Activated CD8-positive, alpha-beta T cell treated with anti-CD3 and anti-CD28 coated beads for 36 hours (primary cell): ENCODE results near the gene MGLL. TPM values are rescaled to one million over a fixed set of nuclear protein-coding genes. Genes with fewer than 3 reads are reported as not detected.

Source experiments
- ATAC-seq: fragments of 200-7000 bp; cut with Tn5 transposase; one replicate; pipeline ENCODE4 v1.10.0; 2021; ENCODE audit warnings: mild to moderate bottlenecking, moderate library complexity
- CTCF ChIA-PET: fragments of 350-600 bp; sonication (Branson Sonifier 250); formaldehyde crosslinking; loops from one replicate; lab custom pipeline; 2021; ENCODE audit warnings: antibody characterized with exemption; lab: Charles Lee
- POLR2A ChIA-PET: fragments of 350-600 bp; sonication (Branson Sonifier 250); formaldehyde crosslinking; loops from one replicate; lab custom pipeline; 2021; ENCODE audit warnings: antibody characterized with exemption; lab: Charles Lee
- DNase-seq: peaks from one replicate; pipeline ENCODE4 v3.0.0-alpha.2; 2020
- H3K27ac Mint-ChIP-seq: one replicate; pipeline ENCODE4 v1.8.0; 2021; ENCODE audit warnings: mild to moderate bottlenecking, mixed read lengths
- H3K27me3 Mint-ChIP-seq: one replicate; pipeline ENCODE4 v1.8.0; 2021; ENCODE audit warnings: mixed read lengths
- H3K36me3 Mint-ChIP-seq: one replicate; pipeline ENCODE4 v1.8.0; 2021; ENCODE audit warnings: low read depth, mixed read lengths
- H3K4me1 Mint-ChIP-seq: one replicate; pipeline ENCODE4 v1.8.0; 2021; ENCODE audit warnings: low read depth, mixed read lengths
- H3K4me3 Mint-ChIP-seq: one replicate; pipeline ENCODE4 v1.8.0; 2021; ENCODE audit warnings: mild to moderate bottlenecking, moderate library complexity, mixed read lengths
- H3K9me3 Mint-ChIP-seq: one replicate; pipeline ENCODE4 v1.8.0; 2021; ENCODE audit warnings: mixed read lengths
- CTCF ChIP-seq: fragments of 200-600 bp; IDR thresholded peaks from one replicate; pipeline ENCODE4 v1.8.0; 2022; ENCODE audit warnings: antibody characterized with exemption, mild to moderate bottlenecking
- intact Hi-C: fragments of 100-400 bp; cut with micrococcal nuclease; formaldehyde crosslinking; loops from one replicate; pipeline ENCODE4 v1.10.0; 2022
- total RNA-seq, 2 experiments: library from RNA; stranded (reverse); gene quantifications; one replicate each; pipeline ENCODE4 v1.2.3, GENCODE V29; 2021

MGLL gene
- total RNA-seq, 2 experiments from 2014 or later: 1.1 to 3.1 TPM

- DNase-seq: no peak
- no peak for TF ChIP-seq CTCF
- no peak for ATAC-seq
- no peak overlapping the region for H3K4me3 Mint-ChIP-seq
- H3K36me3 Mint-ChIP-seq: no peaks in the 10 kb centered on the region
- intact Hi-C loops: no loop called here
- ChIA-PET CTCF (no interaction called here), POLR2A (interaction anchor here (1.0 kb wide), 1 partner anchor 26 kb away, joined by 3 read pairs; no protein-coding TSS in a partner anchor)
- H3K27ac Mint-ChIP-seq: no peak overlapping the region
- H3K27me3 Mint-ChIP-seq: peaks cover 3% of the 10 kb centered on the region
- H3K4me1 Mint-ChIP-seq: peaks cover 4% of the 10 kb centered on the region
- H3K9me3 Mint-ChIP-seq: no peaks in the 10 kb centered on the region
These were observed 33.3 kb downstream of the MGLL start for GRCh38 chr3:127789051-127789450.

GRCh38 chr3:127788451-127788909 is 33.8 kb downstream of the MGLL start:
- intact Hi-C loops: no loop called here
- no peaks in the 10 kb centered on the region for H3K36me3 Mint-ChIP-seq
- ChIA-PET POLR2A (interaction anchor here (1.0 kb wide), 1 partner anchor 26 kb away, joined by 3 read pairs; no protein-coding TSS in a partner anchor), CTCF (no interaction called here)
- peaks cover 3% of the 10 kb centered on the region for H3K27me3 Mint-ChIP-seq
- H3K27ac Mint-ChIP-seq: no peak overlapping the region
- DNase-seq (no peak), ATAC-seq (no peak)
- no peak overlapping the region for H3K4me3 Mint-ChIP-seq
- H3K4me1 Mint-ChIP-seq: peaks cover 4% of the 10 kb centered on the region
- no peak for TF ChIP-seq CTCF
- H3K9me3 Mint-ChIP-seq: no peaks in the 10 kb centered on the region

- no peak for TF ChIP-seq CTCF
- ATAC-seq (no peak), DNase-seq (no peak)
- peaks cover 3% of the 10 kb centered on the region for H3K27me3 Mint-ChIP-seq
- H3K36me3 Mint-ChIP-seq: no peaks in the 10 kb centered on the region
- intact Hi-C loops: no loop called here
- H3K4me1 Mint-ChIP-seq: peaks cover 4% of the 10 kb centered on the region
- no peak overlapping the region for H3K4me3 Mint-ChIP-seq
- POLR2A ChIA-PET: no interaction called here
- CTCF ChIA-PET: no interaction called here
- H3K27ac Mint-ChIP-seq: no peak overlapping the region
- H3K9me3 Mint-ChIP-seq: no peaks in the 10 kb centered on the region
These were observed 34.5 kb downstream of the MGLL start for GRCh38 chr3:127787571-127788365.

GRCh38 chr3:127787071-127787490 is 35.2 kb downstream of the MGLL start:
- no peak overlapping the region for H3K27ac Mint-ChIP-seq
- CTCF ChIA-PET: no interaction called here
- peaks cover 1% of the 10 kb centered on the region for H3K27me3 Mint-ChIP-seq
- intact Hi-C loops: no loop called here
- no peaks in the 10 kb centered on the region for H3K36me3 Mint-ChIP-seq
- peaks cover 4% of the 10 kb centered on the region for H3K4me1 Mint-ChIP-seq
- DNase-seq (no peak), ATAC-seq (no peak)
- no peaks in the 10 kb centered on the region for H3K9me3 Mint-ChIP-seq
- POLR2A ChIA-PET: no interaction called here
- TF ChIP-seq CTCF: no peak
- H3K4me3 Mint-ChIP-seq: no peak overlapping the region

- Mint-ChIP-seq H3K4me1 (peaks cover 4% of the 10 kb centered on the region), H3K9me3 (no peaks in the 10 kb centered on the region), H3K36me3 (no peaks in the 10 kb centered on the region), H3K4me3 (no peak overlapping the region), H3K27ac (no peak overlapping the region), H3K27me3 (no peaks in the 10 kb centered on the region)
- ATAC-seq (no peak), DNase-seq (no peak)
- intact Hi-C loops: no loop called here
- TF ChIP-seq CTCF: no peak
- CTCF ChIA-PET: no interaction called here
- POLR2A ChIA-PET: interaction anchor here (0.8 kb wide), 1 partner anchor 189 kb away, joined by 3 read pairs; no protein-coding TSS in a partner anchor
These were observed 35.8 kb downstream of the MGLL start for GRCh38 chr3:127786353-127787070.
